ENCODE results near the gene SHC3.

The SHC3 gene

DNA sequence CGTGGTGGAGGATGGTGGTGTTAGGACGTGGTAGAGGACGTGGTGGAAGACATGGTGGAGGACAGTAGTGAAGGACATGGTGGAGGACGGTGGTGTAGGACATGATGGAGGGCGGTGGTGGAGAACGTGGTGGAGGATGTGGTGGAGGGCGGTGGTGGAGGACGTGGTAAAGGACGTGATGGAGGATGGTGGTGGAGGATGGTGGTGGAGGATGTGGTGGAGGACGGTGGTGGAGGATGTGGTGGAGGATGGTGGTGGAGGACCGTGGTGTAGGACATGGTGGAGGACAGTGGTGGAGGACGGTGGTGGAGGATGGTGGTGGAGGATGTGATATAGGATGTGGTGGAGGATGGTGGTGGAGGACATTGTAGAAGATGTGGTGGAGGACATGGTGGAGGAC lies 119.7 kb downstream of the SHC3 start:
- no peak for DNase-seq
- H3K27me3 ChIP-seq: no peaks in the 10 kb centered on the region
- H3K36me3 ChIP-seq: no peaks in the 10 kb centered on the region
- TF ChIP-seq, protein P1, sequence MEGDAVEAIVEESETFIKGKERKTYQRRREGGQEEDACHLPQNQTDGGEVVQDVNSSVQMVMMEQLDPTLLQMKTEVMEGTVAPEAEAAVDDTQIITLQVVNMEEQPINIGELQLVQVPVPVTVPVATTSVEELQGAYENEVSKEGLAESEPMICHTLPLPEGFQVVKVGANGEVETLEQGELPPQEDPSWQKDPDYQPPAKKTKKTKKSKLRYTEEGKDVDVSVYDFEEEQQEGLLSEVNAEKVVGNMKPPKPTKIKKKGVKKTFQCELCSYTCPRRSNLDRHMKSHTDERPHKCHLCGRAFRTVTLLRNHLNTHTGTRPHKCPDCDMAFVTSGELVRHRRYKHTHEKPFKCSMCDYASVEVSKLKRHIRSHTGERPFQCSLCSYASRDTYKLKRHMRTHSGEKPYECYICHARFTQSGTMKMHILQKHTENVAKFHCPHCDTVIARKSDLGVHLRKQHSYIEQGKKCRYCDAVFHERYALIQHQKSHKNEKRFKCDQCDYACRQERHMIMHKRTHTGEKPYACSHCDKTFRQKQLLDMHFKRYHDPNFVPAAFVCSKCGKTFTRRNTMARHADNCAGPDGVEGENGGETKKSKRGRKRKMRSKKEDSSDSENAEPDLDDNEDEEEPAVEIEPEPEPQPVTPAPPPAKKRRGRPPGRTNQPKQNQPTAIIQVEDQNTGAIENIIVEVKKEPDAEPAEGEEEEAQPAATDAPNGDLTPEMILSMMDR (IDR thresholded peaks at IDR 0.05): no peak
- H3K4me1 ChIP-seq: no peaks in the 10 kb centered on the region
- no peak overlapping the region for H3K4me3 ChIP-seq
- intact Hi-C loops (cut with DNase I; ENCODE audit: low total_unique reads): no loop called here
- no peaks in the 10 kb centered on the region for H3K9me3 ChIP-seq
- no peak overlapping the region for H3K27ac ChIP-seq

DNA sequence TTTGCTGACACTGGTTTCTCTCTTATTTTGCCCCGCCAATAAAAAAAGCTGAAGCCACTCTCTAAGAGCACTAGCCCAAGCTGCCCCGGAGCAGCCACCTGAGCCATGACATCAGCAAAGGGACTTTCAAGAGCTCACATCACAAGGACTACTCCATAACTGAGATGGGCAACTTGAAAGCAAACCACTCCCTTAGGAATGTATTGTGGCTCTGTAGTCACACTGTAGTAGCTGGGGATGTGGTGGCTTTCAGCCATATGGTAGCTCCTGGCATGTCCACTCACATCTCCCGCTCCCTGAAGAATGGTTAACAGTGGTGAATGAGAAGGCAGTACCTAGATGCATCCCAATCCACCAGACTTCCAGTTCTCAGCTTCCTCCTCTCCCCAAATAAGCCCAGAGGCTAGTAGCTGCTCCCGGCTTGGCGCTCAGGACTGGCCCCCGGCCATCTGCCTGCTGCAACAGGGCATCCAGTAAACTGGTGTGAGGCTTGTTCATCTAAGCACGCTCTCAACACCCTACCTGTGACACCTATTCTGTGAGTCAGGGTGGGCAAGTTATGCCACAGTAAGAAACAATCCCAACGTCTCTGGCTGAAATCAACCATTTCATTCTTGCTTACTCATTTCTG lies 123.6 kb downstream of the SHC3 start:
- intact Hi-C loops (cut with DNase I; ENCODE audit: low total_unique reads): no loop called here
- Histone ChIP-seq H3K36me3 (no peaks in the 10 kb centered on the region), H3K27me3 (no peaks in the 10 kb centered on the region), H3K9me3 (no peaks in the 10 kb centered on the region), H3K4me3 (no peak overlapping the region), H3K4me1 (no peaks in the 10 kb centered on the region), H3K27ac (no peak overlapping the region)
- DNase-seq: no peak
- TF ChIP-seq, protein P1 (IDR thresholded peaks at IDR 0.05): no peak

GRCh38 chr9:89053301-89053700 lies 125.3 kb downstream of the SHC3 start:
- intact Hi-C loops (cut with DNase I; ENCODE audit: low total_unique reads): no loop called here
- Histone ChIP-seq H3K36me3 (no peaks in the 10 kb centered on the region), H3K27me3 (no peaks in the 10 kb centered on the region), H3K27ac (no peak overlapping the region), H3K4me3 (no peak overlapping the region), H3K9me3 (no peaks in the 10 kb centered on the region), H3K4me1 (no peaks in the 10 kb centered on the region)
- no peak for DNase-seq
- TF ChIP-seq, protein P1 (IDR thresholded peaks at IDR 0.05): no peak

GRCh38 chr9:89052470-89053097 lies 126.0 kb downstream of the SHC3 start:
- no peak overlapping the region for H3K4me3 ChIP-seq
- no peak overlapping the region for H3K27ac ChIP-seq
- no peaks in the 10 kb centered on the region for H3K4me1 ChIP-seq
- TF ChIP-seq, protein P1 (IDR thresholded peaks at IDR 0.05): no peak
- no peaks in the 10 kb centered on the region for H3K27me3 ChIP-seq
- intact Hi-C loops (cut with DNase I; ENCODE audit: low total_unique reads): no loop called here
- H3K36me3 ChIP-seq: no peaks in the 10 kb centered on the region
- H3K9me3 ChIP-seq: no peaks in the 10 kb centered on the region
- DNase-seq: no peak

- Histone ChIP-seq H3K4me3 (no peak overlapping the region), H3K36me3 (no peaks in the 10 kb centered on the region), H3K27me3 (no peaks in the 10 kb centered on the region), H3K4me1 (peaks cover 0 to 7% (median 3%) of the 10 kb centered on the region in 4 donors), H3K27ac (no peak overlapping the region), H3K9me3 (no peaks in the 10 kb centered on the region)
- intact Hi-C loops (cut with DNase I; ENCODE audit: low total_unique reads): no loop called here
- TF ChIP-seq, protein P1 (IDR thresholded peaks at IDR 0.05): no peak
- DNase-seq: no peak
These were observed 127.1 kb downstream of the SHC3 start for GRCh38 chr9:89051421-89052025.

Data from tibial artery (tissue), 4 donors.